Stimulated activated CD4-positive, alpha-beta T cell treated with anti-CD3 and anti-CD28 coated beads, Interleukin-12 subunit alpha, Interleukin-12 subunit beta, amount 100 ng/mL, for 48 hours (primary cell): Measurements from ENCODE around the gene ATG2A.

ENCODE experiments used
- DNase-seq, 3 donors: peaks; one replicate each; pipeline ENCODE4 v3.0.0-alpha.2; 2020; ENCODE audit warnings: low read depth in 2 of 3, low spot score in 1 of 3

ATG2A gene

DNA sequence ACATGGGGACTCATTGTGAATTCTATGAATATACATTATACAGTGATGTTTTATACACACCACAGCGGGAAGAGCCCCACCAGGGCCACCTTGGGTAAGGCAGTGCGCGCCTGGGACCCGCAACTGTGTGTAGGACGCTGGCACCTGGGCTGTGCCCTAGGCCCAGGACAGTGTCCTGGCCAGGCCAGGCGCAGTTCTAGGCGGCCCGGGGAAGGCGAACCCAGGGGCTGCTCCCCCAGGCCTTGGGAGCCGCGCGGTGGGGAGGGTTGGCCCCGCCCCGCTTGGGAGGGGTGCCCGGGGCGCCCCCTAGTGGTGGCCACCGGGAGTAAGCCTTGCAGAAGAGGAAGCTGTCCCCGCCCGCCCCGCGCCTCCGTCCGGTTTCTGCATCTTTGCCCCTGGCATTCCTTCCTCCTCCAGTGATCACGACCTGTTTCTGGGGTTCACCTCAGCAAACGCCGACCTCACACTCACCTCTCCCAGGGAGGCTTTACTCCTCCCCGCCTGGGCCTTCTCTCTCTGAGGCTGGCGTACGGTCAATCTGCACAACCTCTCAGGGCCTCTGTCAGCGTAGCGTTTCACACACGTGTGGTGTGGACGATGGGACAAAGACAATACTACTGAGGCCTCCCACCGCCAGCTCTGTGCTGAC is 29.1 kb downstream of the ATG2A start:
- DNase-seq = peak; percentile 70 to 82 (median 81)

DNA sequence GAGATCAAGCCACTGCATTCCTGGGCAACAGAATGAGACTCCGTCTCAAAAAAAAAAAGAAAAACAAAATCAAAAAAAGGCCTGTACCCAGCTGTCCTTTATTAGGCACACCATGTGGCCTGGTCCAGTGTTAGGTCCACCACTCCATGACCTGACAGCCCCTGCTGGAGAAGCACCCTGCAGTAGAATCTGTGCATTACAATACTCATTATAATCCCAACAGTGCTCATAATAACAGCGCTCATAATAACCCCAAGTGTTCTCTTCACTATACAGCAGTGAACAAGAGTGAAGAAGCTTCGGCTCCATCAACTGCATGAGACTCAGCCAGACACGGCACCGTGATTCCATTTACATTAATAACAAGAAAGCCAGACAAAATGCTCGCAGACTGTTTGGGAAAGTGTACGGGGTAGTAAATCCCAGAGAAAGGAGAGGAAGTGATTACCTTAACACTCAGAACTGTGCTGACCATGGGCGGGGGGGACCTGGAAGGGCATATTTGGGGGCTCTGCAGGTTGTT is 29.7 kb downstream of the ATG2A start:
- no peak for DNase-seq

DNA sequence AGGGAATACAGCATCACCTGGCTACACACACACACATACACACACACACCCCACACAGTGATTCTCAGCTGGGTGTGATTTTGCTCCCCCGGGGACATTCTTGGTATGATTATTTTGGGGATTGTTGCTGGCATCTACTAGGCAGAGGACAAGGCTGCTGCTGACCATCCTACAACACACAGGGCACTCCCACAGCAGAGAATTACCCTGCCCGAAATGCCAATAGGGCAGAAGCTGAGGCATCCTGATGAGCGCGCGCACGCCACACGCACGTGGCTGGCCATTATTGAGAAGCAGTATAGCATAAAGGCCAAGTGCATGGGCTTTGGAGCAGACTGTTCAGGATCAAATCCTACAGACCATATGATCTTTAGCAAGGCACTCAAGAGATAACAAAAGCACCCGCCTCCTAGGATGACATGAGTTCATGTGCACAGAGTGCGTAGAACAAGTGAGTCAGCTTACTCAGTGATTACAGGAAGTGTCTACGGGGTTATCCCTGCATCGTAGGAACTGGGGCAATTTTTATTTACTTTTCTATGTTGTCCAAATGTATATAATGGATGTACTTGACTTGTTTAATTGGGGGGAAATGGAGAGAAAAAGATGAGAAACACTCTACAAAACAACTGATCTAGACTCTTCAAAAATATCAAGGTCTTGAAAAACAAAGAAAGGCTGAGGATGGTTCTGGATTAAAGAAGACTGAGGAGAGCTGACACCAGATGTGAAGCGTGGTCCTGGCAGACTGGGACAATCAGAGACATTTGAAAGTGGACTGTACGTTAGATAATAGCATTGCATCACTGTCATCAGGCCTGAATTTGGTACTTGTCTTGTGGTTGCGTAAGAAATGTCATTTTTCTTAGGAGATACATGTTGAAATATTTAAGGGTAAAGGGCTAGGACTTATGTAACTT is 31.4 kb downstream of the ATG2A start:
- DNase-seq = no peak

- DNase-seq = no peak
Observed at GRCh38 chr11:64884019-64884418, 33.0 kb downstream of the ATG2A start.

DNA sequence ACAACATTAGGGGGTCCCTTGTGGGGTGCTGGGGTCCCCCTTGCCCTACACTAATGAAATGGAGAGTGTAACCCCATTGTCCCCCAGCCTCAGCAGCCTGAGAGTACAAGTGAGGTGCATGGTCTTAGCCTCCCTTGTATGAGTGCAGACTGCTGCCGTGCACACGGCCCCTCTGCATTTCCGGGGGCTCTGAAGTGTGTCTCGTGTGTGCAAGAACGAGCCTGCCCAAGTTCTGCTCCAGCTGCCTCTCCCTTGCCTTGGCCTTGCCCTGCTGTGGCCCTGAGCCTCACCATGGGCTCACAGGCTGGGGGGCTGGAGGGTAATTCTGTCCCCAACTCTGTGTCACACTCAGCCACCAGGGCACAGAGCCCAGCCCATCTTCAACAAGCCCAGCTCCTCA is 33.4 kb downstream of the ATG2A start:
- no peak for DNase-seq

- no peak for DNase-seq
Observed at GRCh38 chr11:64882243-64882642, 34.8 kb downstream of the ATG2A start.

DNA sequence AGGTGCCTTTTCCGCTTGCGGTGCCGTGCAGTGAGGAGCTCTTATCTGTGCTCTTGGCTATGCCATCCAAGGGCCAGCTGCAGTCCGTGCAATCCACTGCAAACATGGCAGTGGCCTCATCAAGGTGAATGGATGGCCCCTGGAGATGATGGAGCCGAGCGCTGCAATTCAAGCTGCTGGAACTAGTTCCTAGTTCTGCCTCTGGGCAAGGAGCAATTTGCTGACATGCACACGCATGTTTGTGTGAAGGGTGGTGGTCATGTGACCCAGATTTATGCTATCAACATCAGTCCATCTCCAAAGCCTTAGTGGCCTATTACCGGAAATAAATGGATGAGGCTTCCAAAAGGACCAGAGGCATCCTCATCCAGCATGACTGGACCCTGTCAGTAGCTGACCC is 35.5 kb downstream of the ATG2A start:
- no peak for DNase-seq

DNA sequence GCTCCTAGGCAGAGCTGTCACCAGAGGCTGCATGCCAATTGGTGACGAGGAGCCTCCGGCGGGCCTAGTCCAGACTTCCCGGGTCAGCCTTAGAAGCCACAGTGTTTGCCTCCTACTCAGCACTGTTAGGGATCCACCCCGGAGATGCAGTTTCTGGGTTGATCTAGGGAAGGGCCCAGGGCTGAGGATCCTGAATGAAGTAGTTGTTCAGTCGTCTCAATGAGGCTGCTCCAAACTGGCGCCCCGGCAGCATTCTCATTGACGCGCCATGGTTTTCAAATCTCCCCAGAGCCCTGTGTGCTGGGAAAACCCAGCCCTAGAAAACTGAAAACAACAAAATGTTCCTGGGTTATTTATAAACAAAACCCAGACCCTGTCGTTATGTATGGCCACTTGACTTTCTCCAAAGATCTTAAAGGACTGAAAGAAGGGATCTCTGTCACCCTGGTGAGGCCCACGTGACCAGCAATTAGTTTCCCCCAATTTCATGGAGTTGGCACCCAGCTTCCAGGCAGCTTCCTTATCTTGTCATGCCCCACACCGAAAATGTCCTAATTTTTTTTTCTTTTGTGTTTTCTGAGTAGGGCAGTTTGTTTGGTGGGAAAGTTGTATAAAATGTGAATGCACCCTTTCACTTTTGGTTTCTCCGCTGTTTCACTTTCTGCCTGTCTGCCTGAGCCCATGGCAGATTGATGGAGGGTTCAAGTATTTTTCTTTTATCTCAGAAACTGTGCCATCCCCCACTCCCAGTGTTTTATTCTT is 36.6 kb downstream of the ATG2A start:
- no peak for DNase-seq

- DNase-seq = no peak
Observed at GRCh38 chr11:64879244-64879900, 37.6 kb downstream of the ATG2A start.

- DNase-seq = peak; percentile 99 to 100 (median 100)
Observed at GRCh38 chr11:64878494-64879243, 38.3 kb downstream of the ATG2A start, which contains the start of gene EHD1. TSS of gene EHD1 (minus strand) at chr11:64878621. CDS start at chr11:64878464, 157 bp downstream.

DNA sequence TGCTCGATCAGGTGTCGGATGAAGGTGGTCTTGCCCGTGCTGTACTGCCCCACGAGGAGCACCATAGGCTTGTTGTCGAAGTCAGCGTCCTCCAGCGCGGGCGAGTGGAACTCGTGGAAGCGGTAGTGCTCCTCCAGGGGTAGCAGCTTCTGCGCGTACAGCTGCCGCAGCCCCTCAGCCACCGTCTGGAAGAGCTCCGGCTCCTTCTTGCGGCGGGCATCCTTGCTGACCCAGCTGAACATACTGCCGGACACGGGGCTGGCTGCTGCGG is 38.9 kb downstream of the ATG2A start:
- DNase-seq = no peak

DNA sequence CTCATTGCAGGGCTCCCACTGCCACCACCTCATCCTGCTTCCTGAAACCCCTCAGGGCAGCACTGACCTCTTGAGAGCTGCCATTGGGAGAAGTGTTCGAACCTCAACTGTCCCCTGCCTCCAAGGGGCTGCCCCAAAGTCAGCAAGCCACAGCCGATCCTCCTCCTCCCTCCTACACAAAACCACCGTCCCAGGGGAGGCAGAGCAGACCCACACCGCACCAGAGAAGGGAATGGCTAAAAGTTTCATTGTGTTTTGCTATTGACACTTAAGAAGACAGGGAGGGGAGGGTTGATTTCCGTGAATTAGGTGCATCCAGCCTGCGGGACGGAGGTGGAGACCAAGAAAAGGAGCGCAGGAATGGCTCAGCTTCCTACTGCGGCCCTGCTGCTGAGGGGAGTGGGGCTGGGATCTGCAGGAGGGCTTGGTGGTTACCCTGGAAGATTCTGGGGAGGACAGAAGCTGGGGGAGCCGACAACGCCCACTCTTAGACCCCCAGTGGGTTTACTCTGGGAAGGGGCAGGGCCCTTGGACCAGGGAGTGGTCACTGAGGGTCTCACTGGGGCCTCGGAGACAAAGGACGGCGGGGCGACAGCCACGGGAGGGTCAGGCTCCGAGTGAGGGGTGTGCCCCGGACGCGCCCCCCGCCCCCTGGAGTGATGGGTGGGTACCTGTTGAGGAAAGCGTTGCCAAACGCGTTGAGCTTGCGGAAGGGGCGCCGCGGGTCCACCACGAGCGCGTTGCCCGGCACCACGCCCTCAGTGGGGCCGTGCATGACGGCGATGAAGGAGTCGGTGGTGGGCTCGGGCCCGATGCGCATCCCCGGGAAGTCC is 39.4 kb downstream of the ATG2A start:
- no peak for DNase-seq

DNA sequence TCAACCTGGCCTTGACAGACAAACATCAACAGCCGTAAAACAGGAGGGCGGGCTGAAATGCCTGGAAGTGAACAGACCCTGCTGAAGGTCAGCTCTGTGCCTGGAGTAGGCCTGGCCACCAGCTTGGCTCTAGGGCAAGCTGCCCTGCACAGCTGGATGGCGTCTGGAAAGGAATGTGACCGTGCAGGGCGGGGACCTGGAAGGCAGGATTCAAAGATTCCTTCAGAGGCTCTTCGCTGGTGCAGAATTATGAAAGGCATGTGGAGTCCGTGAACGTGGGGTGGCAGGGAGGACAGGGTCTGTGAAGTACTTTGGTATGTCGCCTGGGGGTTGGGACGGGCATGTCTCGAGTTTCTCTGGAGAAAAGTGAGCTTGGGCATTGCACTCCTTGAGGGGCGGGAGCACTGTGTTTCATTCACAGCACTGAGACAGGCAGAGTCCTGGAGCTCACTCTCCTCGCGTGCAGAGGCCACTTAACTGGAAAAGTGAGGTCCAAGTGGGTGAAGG is 40.1 kb downstream of the ATG2A start:
- no peak for DNase-seq

GRCh38 chr11:64876229-64876750 is 40.7 kb downstream of the ATG2A start:
- peak in 1 of 3 donors; percentile 51 for DNase-seq

DNA sequence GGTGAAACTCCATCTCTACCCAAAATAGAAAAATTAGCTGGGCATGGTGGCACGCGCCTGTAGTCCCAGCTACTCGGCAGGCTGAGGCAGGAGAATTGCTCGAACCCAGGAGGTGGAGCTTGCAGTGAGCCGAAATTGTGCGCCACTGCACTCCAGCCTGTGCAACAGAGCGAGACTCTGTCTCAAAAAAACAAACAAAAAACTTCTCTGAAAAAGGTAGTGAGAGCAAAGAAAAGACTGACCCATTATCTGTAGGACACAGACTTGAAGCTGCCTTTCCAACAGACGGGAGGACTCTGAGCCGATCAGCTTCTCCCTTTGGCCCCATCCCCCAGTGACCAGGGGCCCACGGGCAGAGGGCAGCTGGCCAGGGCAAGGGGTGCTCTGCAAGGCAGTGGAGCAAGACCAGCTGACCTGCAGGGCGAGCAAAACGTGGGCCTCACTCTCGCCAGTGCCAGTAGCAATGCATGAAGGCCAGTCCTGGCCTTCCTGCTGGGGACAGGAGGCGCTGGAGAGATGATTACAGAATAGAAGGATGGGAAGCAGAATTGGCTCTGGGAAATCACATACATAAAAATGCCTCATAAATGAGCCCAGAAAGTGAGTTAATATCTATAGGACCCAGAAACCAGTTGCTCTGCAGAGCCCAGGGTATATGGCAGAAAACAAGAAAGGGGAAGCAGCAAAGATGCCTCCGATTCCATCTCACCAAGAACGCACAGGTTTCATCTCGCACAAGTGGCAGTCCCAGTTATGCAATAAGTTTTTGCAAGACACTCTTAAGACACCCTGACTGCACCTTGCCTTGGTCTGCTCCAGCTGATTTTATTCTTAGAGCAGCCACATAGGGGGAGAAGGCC is 41.4 kb downstream of the ATG2A start:
- DNase-seq = no peak

DNA sequence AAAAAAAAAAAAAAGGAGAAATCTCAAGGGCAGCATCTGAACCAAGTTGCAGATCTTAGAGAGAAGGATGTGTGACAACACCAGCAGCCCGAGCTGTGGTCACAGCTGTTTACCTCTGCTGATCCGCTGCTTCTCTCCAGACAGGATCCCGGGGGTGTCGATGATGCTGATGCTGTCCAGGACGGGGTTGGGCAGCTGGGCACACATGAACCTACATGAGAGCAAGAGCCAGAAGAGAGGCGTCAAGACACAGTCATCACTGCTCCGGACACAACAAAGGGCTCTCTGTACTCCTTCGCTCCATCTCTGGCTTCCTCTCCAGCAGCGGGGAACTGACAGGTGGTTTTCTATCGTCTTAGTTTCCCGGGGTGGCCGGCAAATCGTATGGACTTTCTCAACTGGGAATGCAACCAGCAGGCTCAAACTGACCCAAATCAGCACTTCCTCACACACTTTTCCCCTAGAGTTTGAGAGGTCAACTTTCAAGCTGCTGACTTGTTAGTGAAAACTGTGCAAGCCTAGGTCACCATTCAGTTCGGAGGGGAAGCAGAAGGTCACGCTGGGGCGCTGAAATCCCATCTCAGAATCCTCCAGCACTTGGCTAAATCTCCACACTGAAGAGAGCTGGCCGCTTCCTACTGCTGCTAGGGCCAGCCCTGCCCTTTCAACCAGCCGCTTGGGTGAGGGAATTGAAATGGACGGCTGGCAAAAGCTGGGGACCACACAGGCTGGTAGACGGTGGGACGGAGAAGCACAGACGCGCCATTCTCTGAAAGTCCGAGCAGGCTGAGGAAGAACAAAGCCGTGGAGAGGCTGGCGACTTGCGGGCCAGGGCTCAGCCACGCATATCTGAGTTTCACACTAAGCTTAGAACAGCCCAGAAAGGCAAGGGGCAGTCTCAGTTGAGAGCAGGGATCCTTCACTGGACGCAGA is 42.4 kb downstream of the ATG2A start:
- DNase-seq = no peak
